GM21737 (cell line): ENCODE results near the gene FBLN5.
"Not testable (repeated sequence)": the region's sequence is repeated elsewhere in the genome, so short reads cannot be mapped to it uniquely, and the experiment has no call there.

Source experiments
- ATAC-seq: cut with Tn5 transposase; IDR thresholded peaks from one replicate; pipeline ENCODE4 v1.9.1; 2021; ENCODE audit warnings: mild to moderate bottlenecking, moderate library complexity; ENCODE audit not compliant: unreplicated experiment

FBLN5 gene

GRCh38 chr14:91869556-91869955 is 77.9 kb downstream of the FBLN5 start:
- no peak for ATAC-seq

- no peak for ATAC-seq
Observed at GRCh38 chr14:91867316-91867988, 80.0 kb downstream of the FBLN5 start, which contains the start of gene TC2N. TC2N (minus strand) TSS chr14:91867536; CDS start chr14:91813769, 53,767 bp downstream.

GRCh38 chr14:91866511-91867295 is 80.8 kb downstream of the FBLN5 start:
- ATAC-seq, result no peak

- no peak for ATAC-seq
Observed at GRCh38 chr14:91866061-91866460, 81.4 kb downstream of the FBLN5 start.

- no peak for ATAC-seq
Observed at GRCh38 chr14:91862417-91862816, 85.1 kb downstream of the FBLN5 start.

- ATAC-seq, result no peak
Observed at GRCh38 chr14:91861091-91861490, 86.4 kb downstream of the FBLN5 start.

- no peak for ATAC-seq
Observed at GRCh38 chr14:91860238-91860637, 87.3 kb downstream of the FBLN5 start.

- peak; percentile 70 for ATAC-seq
Observed at GRCh38 chr14:91858536-91859275, 88.8 kb downstream of the FBLN5 start.

- no peak for ATAC-seq
Observed at GRCh38 chr14:91857614-91858013, 89.9 kb downstream of the FBLN5 start.

- no peak for ATAC-seq
Observed at GRCh38 chr14:91854327-91854934, 93.1 kb downstream of the FBLN5 start.

GRCh38 chr14:91851563-91851962 is 95.9 kb downstream of the FBLN5 start:
- no peak for ATAC-seq

GRCh38 chr14:91848504-91849001 is 98.9 kb downstream of the FBLN5 start:
- ATAC-seq, result no peak

- ATAC-seq, result no peak
Observed at GRCh38 chr14:91847693-91848092, 99.8 kb downstream of the FBLN5 start.

- no peak for ATAC-seq
Observed at GRCh38 chr14:91845652-91846051, 101.8 kb downstream of the FBLN5 start.

- ATAC-seq, result not testable (repeated sequence)
Observed at GRCh38 chr14:91845056-91845455, 102.4 kb downstream of the FBLN5 start.

GRCh38 chr14:91844029-91844428 is 103.5 kb downstream of the FBLN5 start:
- ATAC-seq, result no peak

- ATAC-seq, result no peak
Observed at GRCh38 chr14:91843437-91843836, 104.1 kb downstream of the FBLN5 start.

GRCh38 chr14:91841065-91841464 is 106.4 kb downstream of the FBLN5 start:
- ATAC-seq, result no peak

GRCh38 chr14:91839749-91840148 is 107.7 kb downstream of the FBLN5 start:
- no peak for ATAC-seq

GRCh38 chr14:91837076-91837475 is 110.4 kb downstream of the FBLN5 start:
- ATAC-seq, result no peak
